GM19099 (cell line): ENCODE measurements around the gene EDIL3.

Experiments
- POLR2A ChIP-seq: IDR thresholded peaks from 3 replicates; pipeline ENCODE4 v1.6.1; 2011; ENCODE audit warnings: low read depth; ENCODE audit not compliant: insufficient read length; ENCODE audit errors: extremely low read depth

EDIL3 gene

GRCh38 chr5:84285641-84286637, 98.7 kb downstream of the EDIL3 start:
- TF ChIP-seq POLR2A, result no peak

GRCh38 chr5:84281383-84281782, 103.3 kb downstream of the EDIL3 start:
- no peak for TF ChIP-seq POLR2A

GRCh38 chr5:84279234-84279633, 105.4 kb downstream of the EDIL3 start:
- no peak for TF ChIP-seq POLR2A

- no peak for TF ChIP-seq POLR2A
Measured at GRCh38 chr5:84275609-84276008, 109.1 kb downstream of the EDIL3 start.

GRCh38 chr5:84274585-84275468, 109.9 kb downstream of the EDIL3 start:
- no peak for TF ChIP-seq POLR2A

GRCh38 chr5:84273517-84273883, 111.2 kb downstream of the EDIL3 start:
- TF ChIP-seq POLR2A, result no peak

- no peak for TF ChIP-seq POLR2A
Measured at GRCh38 chr5:84272771-84273516, 111.7 kb downstream of the EDIL3 start.

- no peak for TF ChIP-seq POLR2A
Measured at GRCh38 chr5:84265739-84266550, 118.7 kb downstream of the EDIL3 start.

GRCh38 chr5:84265130-84265529, 119.5 kb downstream of the EDIL3 start:
- TF ChIP-seq POLR2A, result no peak

- no peak for TF ChIP-seq POLR2A
Measured at GRCh38 chr5:84260939-84261338, 123.7 kb downstream of the EDIL3 start.

- no peak for TF ChIP-seq POLR2A
Measured at GRCh38 chr5:84260140-84260539, 124.5 kb downstream of the EDIL3 start.

GRCh38 chr5:84259283-84260045, 125.2 kb downstream of the EDIL3 start:
- no peak for TF ChIP-seq POLR2A

- no peak for TF ChIP-seq POLR2A
Measured at GRCh38 chr5:84257061-84257460, 127.6 kb downstream of the EDIL3 start.
